ENCODE results near the gene ANKRD17.
"Not testable (repeated sequence)": the region's sequence is repeated elsewhere in the genome, so short reads cannot be mapped to it uniquely, and the experiment has no call there.

Gene ANKRD17

DNA sequence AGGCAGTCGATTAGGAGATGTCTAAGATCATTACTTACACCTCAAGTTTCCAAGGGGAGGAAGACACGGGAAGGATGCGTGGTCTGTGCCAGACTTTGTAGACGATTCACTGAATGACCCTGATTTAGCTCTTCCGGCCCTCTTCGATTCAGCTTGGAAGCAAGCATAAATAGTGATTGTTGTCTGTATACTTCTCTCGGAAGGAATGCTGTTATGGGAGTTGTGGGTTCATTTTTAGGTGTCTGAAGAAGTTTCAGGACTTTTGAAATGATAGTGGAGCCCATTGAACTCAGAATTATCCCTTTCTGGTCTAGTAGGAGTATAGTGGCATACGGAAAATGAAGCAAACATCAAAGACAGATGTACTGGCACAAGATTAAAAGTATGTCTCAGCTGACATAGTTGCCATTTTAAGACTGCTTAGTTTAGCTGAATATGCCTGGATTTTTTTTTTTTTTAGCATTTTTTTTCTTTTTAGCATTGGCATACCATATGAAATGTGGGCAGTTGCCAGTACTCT lies 1.0 kb upstream of the ANKRD17 start:
- TF ChIP-seq, protein P1, sequence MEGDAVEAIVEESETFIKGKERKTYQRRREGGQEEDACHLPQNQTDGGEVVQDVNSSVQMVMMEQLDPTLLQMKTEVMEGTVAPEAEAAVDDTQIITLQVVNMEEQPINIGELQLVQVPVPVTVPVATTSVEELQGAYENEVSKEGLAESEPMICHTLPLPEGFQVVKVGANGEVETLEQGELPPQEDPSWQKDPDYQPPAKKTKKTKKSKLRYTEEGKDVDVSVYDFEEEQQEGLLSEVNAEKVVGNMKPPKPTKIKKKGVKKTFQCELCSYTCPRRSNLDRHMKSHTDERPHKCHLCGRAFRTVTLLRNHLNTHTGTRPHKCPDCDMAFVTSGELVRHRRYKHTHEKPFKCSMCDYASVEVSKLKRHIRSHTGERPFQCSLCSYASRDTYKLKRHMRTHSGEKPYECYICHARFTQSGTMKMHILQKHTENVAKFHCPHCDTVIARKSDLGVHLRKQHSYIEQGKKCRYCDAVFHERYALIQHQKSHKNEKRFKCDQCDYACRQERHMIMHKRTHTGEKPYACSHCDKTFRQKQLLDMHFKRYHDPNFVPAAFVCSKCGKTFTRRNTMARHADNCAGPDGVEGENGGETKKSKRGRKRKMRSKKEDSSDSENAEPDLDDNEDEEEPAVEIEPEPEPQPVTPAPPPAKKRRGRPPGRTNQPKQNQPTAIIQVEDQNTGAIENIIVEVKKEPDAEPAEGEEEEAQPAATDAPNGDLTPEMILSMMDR (IDR thresholded peaks at IDR 0.05; ENCODE audit: borderline replicate concordance, control extremely low read depth, extremely low read depth, insufficient read depth, missing control alignments) = no peak
- in situ Hi-C loops (cut with MboI; ENCODE audit: low sequenced_read_pairs, unreplicated experiment) = loop anchor here (10.0 kb wide), 1 partner anchor 185 kb away; no protein-coding TSS in a partner anchor
- no peak for DNase-seq (ENCODE audit: low spot score)

- TF ChIP-seq, protein P1 (IDR thresholded peaks at IDR 0.05; ENCODE audit: borderline replicate concordance, control extremely low read depth, extremely low read depth, insufficient read depth, missing control alignments) = peak; percentile 38
- in situ Hi-C loops (cut with MboI; ENCODE audit: low sequenced_read_pairs, unreplicated experiment) = loop anchor here (10.0 kb wide), 1 partner anchor 184 kb away; no protein-coding TSS in a partner anchor
- DNase-seq (ENCODE audit: low spot score) = no peak
These were observed 237 bp downstream of the ANKRD17 start for GRCh38 chr4:73258436-73258685.

- TF ChIP-seq, protein P1 (IDR thresholded peaks at IDR 0.05; ENCODE audit: borderline replicate concordance, control extremely low read depth, extremely low read depth, insufficient read depth, missing control alignments) = no peak
- in situ Hi-C loops (cut with MboI; ENCODE audit: low sequenced_read_pairs, unreplicated experiment) = loop anchor here (10.0 kb wide), 1 partner anchor 183 kb away; no protein-coding TSS in a partner anchor
- DNase-seq (ENCODE audit: low spot score) = peak; percentile 31
These were observed 755 bp downstream of the ANKRD17 start for GRCh38 chr4:73257651-73258435.

GRCh38 chr4:73257234-73257633 lies 1.4 kb downstream of the ANKRD17 start:
- in situ Hi-C loops (cut with MboI; ENCODE audit: low sequenced_read_pairs, unreplicated experiment) = loop anchor here (10.0 kb wide), 1 partner anchor 182 kb away; no protein-coding TSS in a partner anchor
- DNase-seq (ENCODE audit: low spot score) = peak; percentile 57
- TF ChIP-seq, protein P1 (IDR thresholded peaks at IDR 0.05; ENCODE audit: borderline replicate concordance, control extremely low read depth, extremely low read depth, insufficient read depth, missing control alignments) = peak; percentile 63

GRCh38 chr4:73255847-73256246 lies 2.8 kb downstream of the ANKRD17 start:
- DNase-seq (ENCODE audit: low spot score) = not testable (repeated sequence)
- in situ Hi-C loops (cut with MboI; ENCODE audit: low sequenced_read_pairs, unreplicated experiment) = loop anchor here (10.0 kb wide), 1 partner anchor 181 kb away; no protein-coding TSS in a partner anchor

DNA sequence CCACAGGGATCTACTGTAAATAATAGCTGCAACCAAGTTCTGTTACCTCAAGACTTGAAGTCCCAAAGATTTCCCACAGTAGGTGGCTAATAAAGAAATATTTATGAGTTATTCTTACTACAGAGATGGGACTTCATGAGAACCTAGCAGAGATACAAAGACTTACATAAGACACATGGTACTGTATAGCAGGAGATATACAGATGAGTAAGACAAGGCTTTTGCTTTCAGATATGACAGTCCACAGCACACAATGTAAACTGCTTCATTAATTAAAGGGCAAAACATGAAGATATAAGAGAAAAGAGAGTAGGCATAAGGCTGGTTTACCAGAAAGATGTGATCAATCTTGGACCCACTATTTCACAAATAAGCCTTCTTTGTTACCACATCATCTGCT lies 6.6 kb downstream of the ANKRD17 start:
- in situ Hi-C loops (cut with MboI; ENCODE audit: low sequenced_read_pairs, unreplicated experiment) = loop anchor here (10.0 kb wide), 1 partner anchor 177 kb away; no protein-coding TSS in a partner anchor
- no peak for DNase-seq (ENCODE audit: low spot score)
- TF ChIP-seq, protein P1 (IDR thresholded peaks at IDR 0.05; ENCODE audit: borderline replicate concordance, control extremely low read depth, extremely low read depth, insufficient read depth, missing control alignments) = no peak

DNA sequence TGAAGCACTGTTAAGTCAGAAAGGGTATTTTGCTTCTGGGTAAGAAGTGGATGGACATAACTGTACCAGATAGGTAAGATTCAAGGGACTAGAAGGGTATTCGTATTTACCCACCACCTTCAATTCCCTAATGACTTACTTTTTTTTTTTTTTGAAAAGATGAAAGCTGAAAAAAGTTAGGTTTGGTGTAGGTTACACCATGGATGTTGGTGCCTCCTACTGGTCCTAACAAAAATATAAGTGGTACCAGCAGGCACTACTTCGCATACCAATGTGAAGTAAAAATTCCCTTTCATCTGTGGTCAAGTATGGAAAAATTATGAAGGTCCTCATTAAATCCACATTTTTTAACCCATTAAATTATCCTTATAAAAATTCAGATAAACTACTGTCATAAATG lies 7.2 kb downstream of the ANKRD17 start:
- DNase-seq (ENCODE audit: low spot score) = no peak
- in situ Hi-C loops (cut with MboI; ENCODE audit: low sequenced_read_pairs, unreplicated experiment) = loop anchor here (10.0 kb wide), 1 partner anchor 177 kb away; no protein-coding TSS in a partner anchor
- TF ChIP-seq, protein P1 (IDR thresholded peaks at IDR 0.05; ENCODE audit: borderline replicate concordance, control extremely low read depth, extremely low read depth, insufficient read depth, missing control alignments) = no peak
